ENCODE results near the gene ATP6V0A4.

DNA sequence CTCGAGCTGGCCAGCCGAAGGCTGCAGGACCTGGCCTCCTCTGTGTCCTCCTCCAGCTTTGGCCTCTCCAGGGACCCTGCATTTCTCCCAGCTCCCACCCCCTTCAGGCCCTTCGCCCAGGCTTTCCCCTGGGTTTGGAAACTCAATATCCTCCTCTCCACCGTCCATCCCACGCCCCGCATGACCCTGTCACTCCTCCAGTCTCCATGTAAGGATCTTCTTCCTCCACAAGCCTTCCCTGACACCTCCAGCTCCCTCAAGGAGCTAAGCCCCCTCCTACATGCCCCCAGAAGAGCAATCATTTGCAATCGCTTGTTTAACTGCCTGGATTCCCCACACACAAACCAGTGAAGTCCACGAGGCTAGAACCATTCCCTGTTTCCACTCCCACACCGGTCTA, 24.8 kb downstream of the ATP6V0A4 start:
- TF ChIP-seq, protein P1, sequence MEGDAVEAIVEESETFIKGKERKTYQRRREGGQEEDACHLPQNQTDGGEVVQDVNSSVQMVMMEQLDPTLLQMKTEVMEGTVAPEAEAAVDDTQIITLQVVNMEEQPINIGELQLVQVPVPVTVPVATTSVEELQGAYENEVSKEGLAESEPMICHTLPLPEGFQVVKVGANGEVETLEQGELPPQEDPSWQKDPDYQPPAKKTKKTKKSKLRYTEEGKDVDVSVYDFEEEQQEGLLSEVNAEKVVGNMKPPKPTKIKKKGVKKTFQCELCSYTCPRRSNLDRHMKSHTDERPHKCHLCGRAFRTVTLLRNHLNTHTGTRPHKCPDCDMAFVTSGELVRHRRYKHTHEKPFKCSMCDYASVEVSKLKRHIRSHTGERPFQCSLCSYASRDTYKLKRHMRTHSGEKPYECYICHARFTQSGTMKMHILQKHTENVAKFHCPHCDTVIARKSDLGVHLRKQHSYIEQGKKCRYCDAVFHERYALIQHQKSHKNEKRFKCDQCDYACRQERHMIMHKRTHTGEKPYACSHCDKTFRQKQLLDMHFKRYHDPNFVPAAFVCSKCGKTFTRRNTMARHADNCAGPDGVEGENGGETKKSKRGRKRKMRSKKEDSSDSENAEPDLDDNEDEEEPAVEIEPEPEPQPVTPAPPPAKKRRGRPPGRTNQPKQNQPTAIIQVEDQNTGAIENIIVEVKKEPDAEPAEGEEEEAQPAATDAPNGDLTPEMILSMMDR (IDR thresholded peaks at IDR 0.05; ENCODE audit: low read length): no peak
- TF ChIP-seq EZH2 (optimal IDR thresholded peaks at IDR 0.05; ENCODE audit: low read depth, low read length): no peak
